AG20443 (cell line): Measurements from ENCODE around the gene HNRNPD.
"Not testable (repeated sequence)": the region's sequence is repeated elsewhere in the genome, so short reads cannot be mapped to it uniquely, and the experiment has no call there.

Source experiments
- DNase-seq: peaks from one replicate; pipeline ENCODE4 v3.0.0; 2012; ENCODE audit warnings: low spot score, mixed read lengths

HNRNPD gene

DNA sequence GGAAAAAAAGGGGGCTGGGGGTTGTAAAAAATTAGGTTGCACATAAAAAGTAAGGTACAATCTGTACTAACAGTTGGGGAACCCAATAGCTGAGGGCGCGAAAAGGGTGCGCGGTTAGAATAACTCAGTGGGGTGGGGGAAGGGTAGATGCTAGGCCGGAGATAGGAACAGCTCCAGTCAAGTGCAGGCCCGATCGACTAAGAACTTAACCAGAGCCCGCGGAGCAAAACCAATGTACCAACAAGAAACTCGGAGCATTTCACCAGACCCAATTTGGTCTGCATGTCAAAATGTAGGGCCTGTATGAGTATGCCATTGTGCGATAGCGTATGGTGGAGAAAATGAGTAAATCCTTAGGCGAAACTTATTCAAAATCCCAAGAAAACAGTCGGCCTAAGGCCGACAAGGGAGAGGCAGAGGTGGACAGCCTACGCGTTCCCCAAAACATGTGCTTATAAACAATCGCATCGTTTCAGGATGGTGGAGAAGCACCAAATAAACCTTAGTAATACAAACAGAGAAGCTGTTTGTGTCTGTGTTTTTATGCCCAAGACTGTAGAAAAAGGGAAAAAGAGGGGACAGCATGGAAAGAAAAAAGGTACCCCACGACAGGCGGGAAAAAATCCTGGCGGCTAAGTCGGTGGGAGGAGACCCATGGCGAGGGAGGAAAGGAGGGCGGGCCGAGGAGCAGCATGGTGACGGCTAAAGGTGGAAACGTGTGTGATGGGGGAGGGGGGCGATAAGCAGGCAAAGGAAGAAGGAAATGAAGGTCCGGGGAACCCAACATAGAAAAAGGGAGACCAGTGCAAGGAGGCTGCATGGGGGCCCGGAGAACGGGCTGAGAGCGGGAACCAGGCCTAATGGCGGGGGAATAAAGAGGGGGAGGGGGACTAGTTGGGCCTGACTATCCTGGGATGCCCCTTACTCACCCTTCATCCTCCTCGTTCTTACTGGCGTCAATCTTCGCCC, 990 bp downstream of the HNRNPD start:
- DNase-seq = peak; percentile 71

DNA sequence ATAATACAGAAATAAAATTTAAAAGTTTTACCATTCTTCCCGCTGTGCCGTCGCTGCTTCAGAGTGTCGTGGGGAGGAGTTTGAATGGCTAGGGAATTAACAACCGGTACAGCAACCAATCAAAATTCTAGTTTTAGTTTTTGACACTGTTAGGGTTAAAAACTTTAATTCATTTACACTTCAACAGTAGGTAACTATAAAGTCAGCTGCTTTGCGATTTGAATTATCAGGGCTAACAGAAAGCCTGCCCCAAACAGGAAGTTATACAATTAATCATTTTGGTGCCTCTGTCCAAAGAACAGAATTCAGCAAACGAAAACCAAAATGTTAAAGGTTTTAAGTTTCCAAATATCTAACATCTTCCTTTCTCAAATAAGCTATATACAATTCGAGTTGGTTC, 2.3 kb downstream of the HNRNPD start:
- peak; percentile 26 for DNase-seq

DNA sequence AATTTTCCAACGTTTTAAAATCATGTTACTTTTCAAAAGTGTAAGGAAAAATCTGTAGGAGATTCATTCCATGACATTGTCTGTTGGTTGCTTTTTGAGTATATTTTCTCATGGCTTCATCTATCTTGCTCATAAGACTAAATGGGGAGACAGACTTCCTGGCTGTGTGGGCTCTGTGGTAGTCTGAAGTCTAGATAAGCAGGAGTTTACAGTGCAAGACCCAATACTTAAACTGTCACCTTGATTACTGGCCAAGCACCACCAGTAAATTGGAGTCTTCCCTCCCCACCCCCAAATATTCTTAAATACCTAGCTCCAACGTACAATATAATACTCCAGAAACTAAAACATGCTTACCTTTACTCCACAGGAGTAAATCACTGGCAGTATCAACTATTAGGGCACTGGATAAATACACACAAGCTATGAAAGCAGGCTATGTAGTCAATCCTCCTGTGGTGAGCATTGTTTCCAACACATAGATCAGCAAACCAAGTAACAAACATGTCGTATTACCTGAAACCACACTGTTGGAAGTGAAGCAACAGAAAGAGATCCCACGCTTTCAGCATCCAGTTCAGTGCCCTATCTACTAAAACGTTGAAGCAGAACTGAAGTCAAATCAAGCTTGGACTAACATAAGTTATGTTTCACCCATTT, 6.2 kb downstream of the HNRNPD start:
- no peak for DNase-seq

DNA sequence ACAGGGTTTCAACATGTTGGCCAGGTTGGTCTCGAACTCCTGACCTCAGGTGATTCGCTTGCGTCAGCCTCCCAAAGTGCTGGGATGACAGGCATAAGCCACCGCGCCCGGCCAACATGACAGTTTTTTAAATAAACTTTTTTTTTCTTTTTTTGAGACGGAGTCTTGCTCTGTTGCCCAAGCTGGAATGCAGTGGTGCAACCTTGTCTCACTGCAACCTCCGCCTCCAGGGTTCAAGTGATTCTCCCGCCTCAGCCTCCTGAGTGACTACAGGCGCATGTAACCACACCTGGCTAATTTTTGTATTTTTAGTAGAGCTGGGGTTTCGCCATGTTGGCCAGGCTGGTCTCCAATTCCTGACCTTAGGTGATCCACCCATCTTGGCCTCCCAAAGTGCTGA, 7.4 kb downstream of the HNRNPD start:
- DNase-seq = not testable (repeated sequence)

DNA sequence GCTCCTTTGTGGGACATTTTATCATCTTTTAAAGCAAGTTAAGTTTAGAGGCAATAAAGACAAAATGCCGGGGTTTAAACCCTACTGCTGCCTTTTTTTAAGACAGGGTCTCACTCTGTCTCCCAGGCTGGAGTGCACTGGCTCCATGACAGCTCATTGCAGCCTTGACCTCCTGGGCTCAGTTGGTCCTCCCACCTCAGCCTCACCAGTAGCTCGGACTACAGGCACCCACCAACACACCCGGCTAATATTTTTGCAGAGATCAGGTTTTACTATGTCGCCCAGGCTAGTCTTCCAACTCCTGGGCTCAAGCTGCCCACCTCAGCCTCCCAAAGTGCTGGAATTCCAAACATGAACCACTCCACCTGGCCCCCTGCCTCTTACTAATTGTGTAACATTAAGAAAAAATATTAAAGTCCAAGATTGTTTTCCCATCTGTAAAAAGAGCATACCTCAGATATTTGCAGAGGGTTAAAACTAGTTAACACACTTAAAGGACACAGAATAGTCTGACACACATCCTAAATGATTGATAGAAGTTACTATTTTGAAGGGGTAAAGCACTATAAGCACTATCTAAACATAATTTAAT, 9.8 kb downstream of the HNRNPD start:
- no peak for DNase-seq

DNA sequence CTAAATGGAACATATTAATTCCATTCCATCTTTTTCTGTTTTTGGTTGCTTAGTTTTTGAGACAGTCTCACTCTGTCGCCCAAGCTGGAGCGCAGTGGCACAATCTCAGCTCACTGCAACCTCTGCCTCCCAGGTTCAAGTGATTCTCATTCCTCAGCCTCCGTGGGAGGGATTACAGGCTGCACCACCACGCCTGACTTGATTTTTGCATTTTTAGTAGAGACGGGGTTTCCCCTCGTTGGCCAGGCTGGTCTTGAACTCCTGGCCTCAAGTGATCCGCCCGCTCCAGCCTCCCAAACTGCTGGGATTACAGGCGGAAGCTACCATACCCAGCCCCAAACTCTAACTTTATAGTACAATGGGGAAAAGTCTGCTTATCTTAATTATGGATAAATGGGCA, 11.2 kb downstream of the HNRNPD start:
- no peak for DNase-seq

DNA sequence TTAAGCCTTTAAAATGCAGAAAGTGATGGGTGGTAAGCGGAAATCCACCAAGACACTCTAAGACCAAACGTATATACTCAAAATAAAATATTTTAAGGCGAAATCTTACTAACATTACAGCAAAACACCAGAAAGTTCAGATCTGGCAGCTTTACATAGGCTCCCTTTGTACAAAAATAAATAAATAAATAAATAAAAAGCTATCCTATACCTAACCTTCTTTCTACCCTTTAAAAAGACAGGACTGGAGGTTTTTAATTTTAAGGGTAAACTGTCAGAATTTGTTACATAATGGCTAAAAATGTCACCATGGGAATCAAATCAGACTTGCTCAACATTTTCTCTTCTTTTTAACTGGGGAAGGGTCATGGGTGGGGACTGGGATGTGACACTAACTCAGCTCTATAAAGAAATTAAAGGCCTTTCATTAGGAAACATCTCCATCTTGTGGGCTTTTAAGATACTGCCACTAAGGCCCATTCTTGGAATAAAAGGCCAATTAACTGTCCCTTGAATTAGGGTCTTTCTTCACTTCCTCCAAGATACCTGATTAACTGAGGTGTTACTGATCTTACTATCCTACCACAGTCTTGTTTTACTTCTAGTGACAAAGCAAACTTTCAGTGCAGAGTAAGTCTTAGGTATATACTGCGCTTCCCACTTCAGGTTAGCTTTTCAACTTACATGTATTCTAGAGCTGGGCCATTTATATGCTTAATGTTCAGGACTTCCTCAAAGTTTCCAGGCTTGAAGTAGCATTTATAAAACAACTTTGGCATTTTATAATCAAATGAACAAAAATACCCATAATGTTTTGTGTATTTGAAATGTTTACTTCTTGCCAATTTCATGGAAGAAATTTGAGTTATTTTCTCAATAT, 13.3 kb downstream of the HNRNPD start:
- DNase-seq = peak; percentile 34

DNA sequence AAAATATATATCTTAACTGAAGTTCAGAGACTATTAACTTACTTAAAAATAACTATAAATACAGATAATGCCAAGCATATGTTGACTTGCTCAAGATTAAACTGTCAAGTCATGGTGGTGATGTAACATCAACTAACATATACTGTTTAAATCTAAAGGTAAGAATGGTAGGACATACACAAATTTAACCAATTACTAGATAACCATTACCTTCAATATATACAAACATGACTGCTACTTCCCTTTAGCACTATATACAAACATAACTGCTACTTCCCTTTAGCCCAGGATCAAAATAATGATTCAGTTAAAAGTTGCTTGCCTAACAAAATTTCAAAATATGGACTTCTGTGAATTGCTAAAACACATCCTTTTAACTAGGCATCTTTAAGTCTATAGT, 14.9 kb downstream of the HNRNPD start:
- no peak for DNase-seq

DNA sequence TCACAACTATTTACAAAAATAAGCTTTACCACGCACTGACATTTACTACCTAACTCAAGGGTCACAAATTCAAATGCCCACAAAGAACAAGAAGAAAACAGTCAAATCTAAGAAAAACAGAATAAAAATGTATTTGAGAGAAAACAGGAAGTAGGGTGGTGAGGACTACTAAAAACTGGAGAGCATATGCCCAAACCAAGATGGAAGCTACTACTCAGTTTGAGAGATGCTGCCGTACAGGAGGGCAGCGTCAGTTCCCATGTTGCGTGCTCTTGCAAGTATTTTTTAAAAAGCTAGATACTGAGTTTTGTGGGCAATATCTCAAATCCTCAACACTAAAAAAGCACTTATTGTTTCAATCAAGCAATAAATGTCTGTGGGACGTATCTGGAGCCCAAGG, 16.2 kb downstream of the HNRNPD start:
- no peak for DNase-seq

DNA sequence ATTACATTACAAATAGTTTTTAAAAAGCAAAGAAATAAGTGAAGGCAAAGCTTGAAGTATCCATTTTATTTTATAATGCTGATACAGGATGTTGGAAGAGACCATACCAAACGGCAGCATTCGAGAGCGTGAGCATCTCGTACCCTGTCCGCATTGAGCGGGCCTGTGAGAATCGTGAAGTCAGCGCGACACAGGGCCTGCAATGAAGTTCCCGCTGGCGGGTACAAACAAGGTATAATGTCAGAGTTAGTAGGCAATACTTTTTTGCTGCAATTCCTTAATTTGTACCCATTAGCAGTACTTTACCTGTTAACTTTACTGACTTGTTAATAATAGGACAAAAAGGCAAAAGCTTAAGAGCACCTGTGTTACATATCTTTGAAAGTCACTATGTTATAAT, 19.0 kb downstream of the HNRNPD start:
- no peak for DNase-seq

DNA sequence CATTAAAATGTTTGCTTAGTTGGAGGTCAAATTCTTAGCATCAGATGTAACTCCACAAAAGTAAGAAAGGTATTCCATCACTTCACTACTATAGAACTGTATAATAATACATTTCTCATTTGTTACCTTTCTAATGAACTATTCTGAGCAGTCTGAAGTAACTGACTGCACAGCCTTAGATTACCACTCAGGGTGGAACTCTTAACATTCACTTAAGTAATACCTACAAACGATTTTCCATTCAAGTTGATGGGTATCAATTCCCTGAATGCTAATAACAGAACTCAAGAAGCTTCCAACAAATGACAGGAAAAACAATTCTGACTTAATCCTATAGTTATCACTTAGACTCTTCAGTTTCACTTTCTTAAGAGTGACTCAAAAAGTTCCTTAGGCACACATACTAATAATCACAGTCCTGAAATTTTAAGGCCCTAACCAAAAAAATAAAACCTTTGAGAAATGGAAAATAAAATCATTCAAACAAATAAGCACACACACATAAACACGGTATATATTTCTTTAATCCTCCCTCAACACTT, 20.9 kb downstream of the HNRNPD start:
- no peak for DNase-seq

DNA sequence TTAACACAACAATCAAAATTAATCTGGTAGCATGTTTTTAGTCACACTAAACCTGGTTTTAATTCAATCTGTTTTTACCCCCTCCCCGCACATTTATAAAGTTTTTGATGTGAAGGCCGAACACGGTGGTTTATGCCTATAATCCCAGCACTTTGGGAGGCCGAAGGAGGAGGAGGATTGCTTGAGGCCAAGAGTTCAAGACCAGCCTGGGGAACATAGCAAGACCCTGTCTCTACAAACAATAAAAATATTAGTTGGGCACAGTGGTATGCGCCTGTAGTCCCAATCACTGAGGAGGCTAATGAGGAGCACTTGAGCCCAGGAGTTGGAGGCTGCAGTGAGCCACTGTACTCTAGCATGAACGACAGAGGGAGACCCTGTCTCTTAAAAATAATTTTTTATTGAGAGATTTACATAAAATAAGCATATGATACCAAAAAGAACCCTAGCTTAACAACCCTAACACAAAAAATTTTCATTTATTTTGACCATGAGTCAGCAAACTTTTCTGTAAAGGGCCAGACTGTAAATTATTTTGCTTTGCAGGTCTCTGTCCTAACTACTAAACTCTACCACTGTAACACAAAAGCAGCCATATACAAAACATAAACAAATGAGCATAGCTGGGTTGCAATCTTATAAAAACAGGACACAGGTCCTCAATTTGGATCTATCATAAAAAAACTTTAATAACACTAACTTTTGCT, 21.5 kb downstream of the HNRNPD start:
- DNase-seq = no peak

DNA sequence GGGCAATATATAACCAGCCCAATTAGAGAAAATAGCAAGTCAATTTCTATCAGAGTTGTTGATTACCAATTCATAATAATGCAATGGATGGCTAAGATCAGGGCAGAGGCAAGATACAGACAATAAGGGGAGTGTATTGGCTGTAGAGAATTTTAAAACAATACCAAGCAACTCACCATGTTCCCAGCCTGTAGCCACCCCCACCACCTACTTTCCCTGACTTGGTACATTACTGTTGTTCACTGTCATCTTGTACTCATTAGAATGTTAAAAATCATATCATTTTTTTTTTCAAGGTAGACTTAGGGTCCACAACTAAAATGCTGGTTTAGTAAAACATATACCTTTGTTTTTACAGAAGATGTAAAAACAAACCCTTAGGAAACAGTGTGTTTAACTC, 27.7 kb downstream of the HNRNPD start:
- DNase-seq = no peak

DNA sequence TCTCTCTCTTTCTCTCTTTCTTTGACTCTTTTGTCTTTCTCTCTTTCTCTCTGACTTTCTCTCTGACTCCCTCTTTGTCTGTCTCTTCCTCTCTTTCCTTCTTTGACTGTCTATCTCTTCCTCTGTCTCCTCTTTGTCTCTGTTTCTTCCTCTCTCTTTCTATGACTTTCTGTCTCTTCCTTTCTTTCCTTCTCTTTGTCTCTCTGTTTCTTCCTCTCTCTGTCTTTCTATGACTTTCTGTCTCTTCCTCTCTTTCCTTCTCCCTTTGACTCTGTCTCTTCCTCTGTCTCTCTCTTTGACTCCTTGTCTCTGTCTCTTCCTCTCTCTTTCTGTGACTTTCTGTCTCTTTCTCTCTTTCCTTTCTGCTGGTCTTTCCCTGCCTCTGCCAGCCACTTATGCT, 38.7 kb downstream of the HNRNPD start:
- DNase-seq = no peak

DNA sequence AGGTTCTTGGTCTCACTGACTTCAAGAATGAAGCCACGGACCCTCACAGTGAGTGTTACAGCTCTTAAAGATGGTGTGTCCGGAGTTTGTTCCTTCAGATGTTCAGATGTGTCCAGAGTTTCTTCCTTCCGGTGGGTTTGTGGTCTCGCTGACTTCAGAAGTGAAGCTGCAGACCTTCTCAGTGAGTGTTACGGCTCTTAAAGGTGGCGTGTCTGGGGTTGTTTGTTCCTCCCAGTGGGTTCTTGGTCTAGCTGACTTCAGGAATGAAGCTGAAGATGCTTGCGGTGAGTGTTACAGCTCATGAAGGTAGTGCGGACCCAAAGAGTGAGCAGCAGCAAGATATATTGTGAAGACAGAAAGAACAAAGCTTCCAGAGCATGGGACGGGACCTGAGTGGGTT, 40.1 kb downstream of the HNRNPD start:
- not testable (repeated sequence) for DNase-seq

DNA sequence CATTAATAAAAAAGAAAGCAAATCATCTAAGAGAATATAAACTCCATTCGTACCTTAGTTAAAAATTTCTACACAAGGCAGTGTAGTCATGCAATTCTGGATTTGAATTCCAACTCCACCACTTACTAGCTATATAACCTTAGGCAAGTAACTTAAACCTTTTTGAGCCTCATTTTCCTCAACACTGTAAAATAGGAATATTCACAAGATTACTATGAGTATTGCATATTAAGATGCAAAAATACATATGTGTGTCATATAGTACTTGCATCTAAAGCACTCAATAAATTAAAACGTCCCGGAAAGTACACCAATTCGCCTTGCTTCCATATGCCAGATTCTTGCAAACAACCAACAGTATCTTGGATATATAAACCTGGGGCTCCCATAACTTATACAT, 42.0 kb downstream of the HNRNPD start:
- no peak for DNase-seq

DNA sequence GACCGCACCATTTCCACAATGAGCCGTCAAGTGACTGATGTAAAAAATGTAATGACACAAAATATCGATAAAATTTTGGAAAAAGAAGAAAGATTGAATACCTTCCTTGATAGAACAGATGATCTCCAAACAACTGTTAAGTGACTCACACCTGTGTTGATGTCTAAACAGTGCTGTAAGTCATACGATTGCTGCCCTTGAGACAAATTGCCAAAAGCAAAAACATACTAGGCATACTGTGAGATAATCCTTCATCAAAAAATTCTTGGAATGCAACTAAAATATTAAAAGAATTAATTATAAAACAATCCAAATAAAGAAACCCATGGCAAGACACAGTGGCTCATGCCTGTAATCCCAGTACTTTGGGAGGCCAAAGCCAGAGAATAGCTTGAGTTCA, 53.4 kb downstream of the HNRNPD start:
- no peak for DNase-seq

DNA sequence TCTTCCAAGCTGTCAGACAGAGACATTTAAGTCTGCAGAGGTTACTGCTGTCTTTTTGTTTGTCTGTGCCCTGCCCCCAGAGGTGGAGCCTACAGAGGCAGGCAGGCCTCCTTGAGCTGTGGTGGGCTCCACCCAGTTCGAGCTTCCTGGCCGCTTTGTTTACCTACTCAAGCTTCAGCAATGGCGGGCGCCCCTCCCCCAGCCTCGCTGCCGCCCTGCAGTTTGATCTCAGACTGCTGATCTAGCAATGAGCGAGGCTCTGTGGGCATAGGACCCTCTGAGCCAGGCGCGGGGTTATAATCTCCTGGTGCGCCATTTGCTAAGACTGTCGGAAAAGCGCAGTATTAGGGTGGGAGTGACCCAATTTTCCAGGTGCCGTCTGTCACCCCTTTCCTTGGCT, 70.7 kb downstream of the HNRNPD start:
- DNase-seq = not testable (repeated sequence)
